ENCODE data around the gene MECR. TPM values are rescaled to one million over a fixed set of nuclear protein-coding genes. Genes with fewer than 3 reads are reported as not detected.
A peak's percentile ranks its signal among the peaks of the same experiment; 100 is the strongest.

Gene MECR
- total and polyA plus RNA-seq, 10 of the 15 experiments (the other 5 are each of a cell fraction or from before 2014, with no cell fraction given), result 7.6 to 66.3 (median 38.7) TPM

DNA sequence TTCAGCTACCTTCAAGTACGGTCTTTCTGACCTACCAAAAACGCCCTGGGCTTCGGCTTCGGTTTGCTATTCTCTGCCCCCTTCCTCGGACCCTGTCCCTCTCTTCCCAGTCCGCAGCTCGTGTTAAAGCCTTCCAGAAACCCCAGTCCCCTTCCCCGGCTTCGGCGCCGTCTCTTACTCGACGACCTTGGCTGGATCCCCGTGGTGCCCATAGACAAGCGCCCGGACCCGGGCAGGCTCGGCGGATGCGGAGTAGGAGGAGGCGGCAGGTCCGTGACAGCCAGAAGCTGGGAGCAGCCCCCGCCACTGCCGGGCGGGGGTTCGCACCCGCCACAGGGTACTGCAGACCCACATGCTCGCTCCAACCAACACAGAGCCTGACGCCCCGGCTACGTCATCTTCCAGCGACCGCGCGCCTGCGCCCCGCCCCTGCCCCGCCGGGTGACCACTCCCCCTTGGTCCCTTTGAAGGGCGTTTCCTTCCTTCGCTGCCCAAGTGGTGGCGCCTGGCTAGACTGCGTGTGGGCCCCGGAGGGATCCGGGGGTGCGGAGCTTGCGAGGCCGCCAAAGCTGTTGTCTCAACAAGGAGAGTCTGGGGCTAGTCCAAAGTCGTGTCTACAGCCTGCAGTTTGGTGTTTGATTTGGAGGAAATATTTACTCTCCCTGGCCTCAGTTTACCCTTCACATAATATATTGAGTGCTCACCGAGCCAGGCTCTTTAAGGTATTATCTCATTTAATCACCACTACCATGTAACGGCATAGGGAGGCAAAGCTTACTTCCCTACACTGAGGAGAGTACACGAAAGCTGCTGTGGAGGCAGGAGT is at the start of gene MECR (continued):
- TF ChIP-seq, protein P1, sequence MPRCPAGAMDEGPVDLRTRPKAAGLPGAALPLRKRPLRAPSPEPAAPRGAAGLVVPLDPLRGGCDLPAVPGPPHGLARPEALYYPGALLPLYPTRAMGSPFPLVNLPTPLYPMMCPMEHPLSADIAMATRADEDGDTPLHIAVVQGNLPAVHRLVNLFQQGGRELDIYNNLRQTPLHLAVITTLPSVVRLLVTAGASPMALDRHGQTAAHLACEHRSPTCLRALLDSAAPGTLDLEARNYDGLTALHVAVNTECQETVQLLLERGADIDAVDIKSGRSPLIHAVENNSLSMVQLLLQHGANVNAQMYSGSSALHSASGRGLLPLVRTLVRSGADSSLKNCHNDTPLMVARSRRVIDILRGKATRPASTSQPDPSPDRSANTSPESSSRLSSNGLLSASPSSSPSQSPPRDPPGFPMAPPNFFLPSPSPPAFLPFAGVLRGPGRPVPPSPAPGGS (IDR thresholded peaks at IDR 0.05; ENCODE audit: borderline replicate concordance, insufficient read depth, low read depth, low read length, poor library complexity, severe bottlenecking), result no peak
- TF ChIP-seq CBX5 (IDR thresholded peaks at IDR 0.05; ENCODE audit: low read depth) (no peak), HDAC2 (IDR thresholded peaks at IDR 0.05) (no peak), POLR2AphosphoS5 (IDR thresholded peaks at IDR 0.05; ENCODE audit: low read length) (peak; percentile 89), NR2F1 (conservative IDR thresholded peaks at IDR 0.05) (0 out of 2 replicates have a peak, but pooled peaks have one; percentile 13), MTA2 (IDR thresholded peaks at IDR 0.05; ENCODE audit: low read depth) (no peak), POU2F2 (IDR thresholded peaks at IDR 0.05; ENCODE audit: borderline replicate concordance, low read depth, low read length) (peak; percentile 83)
- TF ChIP-seq, protein P2, sequence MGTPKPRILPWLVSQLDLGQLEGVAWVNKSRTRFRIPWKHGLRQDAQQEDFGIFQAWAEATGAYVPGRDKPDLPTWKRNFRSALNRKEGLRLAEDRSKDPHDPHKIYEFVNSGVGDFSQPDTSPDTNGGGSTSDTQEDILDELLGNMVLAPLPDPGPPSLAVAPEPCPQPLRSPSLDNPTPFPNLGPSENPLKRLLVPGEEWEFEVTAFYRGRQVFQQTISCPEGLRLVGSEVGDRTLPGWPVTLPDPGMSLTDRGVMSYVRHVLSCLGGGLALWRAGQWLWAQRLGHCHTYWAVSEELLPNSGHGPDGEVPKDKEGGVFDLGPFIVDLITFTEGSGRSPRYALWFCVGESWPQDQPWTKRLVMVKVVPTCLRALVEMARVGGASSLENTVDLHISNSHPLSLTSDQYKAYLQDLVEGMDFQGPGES (IDR thresholded peaks at IDR 0.05), result no peak
- TF ChIP-seq, protein P3, sequence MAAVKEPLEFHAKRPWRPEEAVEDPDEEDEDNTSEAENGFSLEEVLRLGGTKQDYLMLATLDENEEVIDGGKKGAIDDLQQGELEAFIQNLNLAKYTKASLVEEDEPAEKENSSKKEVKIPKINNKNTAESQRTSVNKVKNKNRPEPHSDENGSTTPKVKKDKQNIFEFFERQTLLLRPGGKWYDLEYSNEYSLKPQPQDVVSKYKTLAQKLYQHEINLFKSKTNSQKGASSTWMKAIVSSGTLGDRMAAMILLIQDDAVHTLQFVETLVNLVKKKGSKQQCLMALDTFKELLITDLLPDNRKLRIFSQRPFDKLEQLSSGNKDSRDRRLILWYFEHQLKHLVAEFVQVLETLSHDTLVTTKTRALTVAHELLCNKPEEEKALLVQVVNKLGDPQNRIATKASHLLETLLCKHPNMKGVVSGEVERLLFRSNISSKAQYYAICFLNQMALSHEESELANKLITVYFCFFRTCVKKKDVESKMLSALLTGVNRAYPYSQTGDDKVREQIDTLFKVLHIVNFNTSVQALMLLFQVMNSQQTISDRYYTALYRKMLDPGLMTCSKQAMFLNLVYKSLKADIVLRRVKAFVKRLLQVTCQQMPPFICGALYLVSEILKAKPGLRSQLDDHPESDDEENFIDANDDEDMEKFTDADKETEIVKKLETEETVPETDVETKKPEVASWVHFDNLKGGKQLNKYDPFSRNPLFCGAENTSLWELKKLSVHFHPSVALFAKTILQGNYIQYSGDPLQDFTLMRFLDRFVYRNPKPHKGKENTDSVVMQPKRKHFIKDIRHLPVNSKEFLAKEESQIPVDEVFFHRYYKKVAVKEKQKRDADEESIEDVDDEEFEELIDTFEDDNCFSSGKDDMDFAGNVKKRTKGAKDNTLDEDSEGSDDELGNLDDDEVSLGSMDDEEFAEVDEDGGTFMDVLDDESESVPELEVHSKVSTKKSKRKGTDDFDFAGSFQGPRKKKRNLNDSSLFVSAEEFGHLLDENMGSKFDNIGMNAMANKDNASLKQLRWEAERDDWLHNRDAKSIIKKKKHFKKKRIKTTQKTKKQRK (IDR thresholded peaks at IDR 0.05; ENCODE audit: low read depth, low read length), result no peak
- TF ChIP-seq, protein P4, sequence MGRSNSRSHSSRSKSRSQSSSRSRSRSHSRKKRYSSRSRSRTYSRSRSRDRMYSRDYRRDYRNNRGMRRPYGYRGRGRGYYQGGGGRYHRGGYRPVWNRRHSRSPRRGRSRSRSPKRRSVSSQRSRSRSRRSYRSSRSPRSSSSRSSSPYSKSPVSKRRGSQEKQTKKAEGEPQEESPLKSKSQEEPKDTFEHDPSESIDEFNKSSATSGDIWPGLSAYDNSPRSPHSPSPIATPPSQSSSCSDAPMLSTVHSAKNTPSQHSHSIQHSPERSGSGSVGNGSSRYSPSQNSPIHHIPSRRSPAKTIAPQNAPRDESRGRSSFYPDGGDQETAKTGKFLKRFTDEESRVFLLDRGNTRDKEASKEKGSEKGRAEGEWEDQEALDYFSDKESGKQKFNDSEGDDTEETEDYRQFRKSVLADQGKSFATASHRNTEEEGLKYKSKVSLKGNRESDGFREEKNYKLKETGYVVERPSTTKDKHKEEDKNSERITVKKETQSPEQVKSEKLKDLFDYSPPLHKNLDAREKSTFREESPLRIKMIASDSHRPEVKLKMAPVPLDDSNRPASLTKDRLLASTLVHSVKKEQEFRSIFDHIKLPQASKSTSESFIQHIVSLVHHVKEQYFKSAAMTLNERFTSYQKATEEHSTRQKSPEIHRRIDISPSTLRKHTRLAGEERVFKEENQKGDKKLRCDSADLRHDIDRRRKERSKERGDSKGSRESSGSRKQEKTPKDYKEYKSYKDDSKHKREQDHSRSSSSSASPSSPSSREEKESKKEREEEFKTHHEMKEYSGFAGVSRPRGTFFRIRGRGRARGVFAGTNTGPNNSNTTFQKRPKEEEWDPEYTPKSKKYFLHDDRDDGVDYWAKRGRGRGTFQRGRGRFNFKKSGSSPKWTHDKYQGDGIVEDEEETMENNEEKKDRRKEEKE (IDR thresholded peaks at IDR 0.05), result no peak
